ENCODE results near the gene RAB13. TPM values are rescaled to one million over a fixed set of nuclear protein-coding genes. Genes with fewer than 3 reads are reported as not detected.
"Not testable (repeated sequence)": the region's sequence is repeated elsewhere in the genome, so short reads cannot be mapped to it uniquely, and the experiment has no call there.

The RAB13 gene
- total RNA-seq, 1 experiment from 2014 or later: 50.7 TPM

GRCh38 chr1:153990468-153991150, 4.5 kb upstream of the RAB13 start, which contains the start of gene RPS27:
RPS27 (plus strand) TSS chr1:153990762; CDS start chr1:153990797, 35 bp downstream.
- no peaks in the 10 kb centered on the region for H3K27me3 ChIP-seq (ENCODE audit: control insufficient read depth, insufficient read depth, low read length)
- H3K36me3 ChIP-seq (replicated peaks; ENCODE audit: control insufficient read depth, insufficient read depth, low read length): peaks cover 17% of the 10 kb centered on the region
- peak within 1 kb of the TSS; percentile 83 for H3K4me3 ChIP-seq (ENCODE audit: insufficient read depth, low read depth, low read length)
- DNase-seq: peak; percentile 90

GRCh38 chr1:153987621-153988020, 1.5 kb upstream of the RAB13 start:
- no peak for DNase-seq
- Histone ChIP-seq H3K4me3 (ENCODE audit: insufficient read depth, low read depth, low read length) (no peak overlapping the region), H3K36me3 (replicated peaks; ENCODE audit: control insufficient read depth, insufficient read depth, low read length) (peaks cover 10% of the 10 kb centered on the region), H3K27me3 (ENCODE audit: control insufficient read depth, insufficient read depth, low read length) (no peaks in the 10 kb centered on the region)

- peak; percentile 57 for DNase-seq
- H3K27me3 ChIP-seq (ENCODE audit: control insufficient read depth, insufficient read depth, low read length): no peaks in the 10 kb centered on the region
- peaks cover 3% of the 10 kb centered on the region for H3K36me3 ChIP-seq (replicated peaks; ENCODE audit: control insufficient read depth, insufficient read depth, low read length)
- H3K4me3 ChIP-seq (ENCODE audit: insufficient read depth, low read depth, low read length): peak overlapping the region; percentile 87
Measured at GRCh38 chr1:153985341-153985912, 712 bp downstream of the RAB13 start.

- H3K36me3 ChIP-seq (replicated peaks; ENCODE audit: control insufficient read depth, insufficient read depth, low read length): peaks cover 3% of the 10 kb centered on the region
- H3K27me3 ChIP-seq (ENCODE audit: control insufficient read depth, insufficient read depth, low read length): no peaks in the 10 kb centered on the region
- no peak overlapping the region for H3K4me3 ChIP-seq (ENCODE audit: insufficient read depth, low read depth, low read length)
- no peak for DNase-seq
Measured at GRCh38 chr1:153984123-153984894, 1.8 kb downstream of the RAB13 start.

- not testable (repeated sequence) for H3K36me3 ChIP-seq (replicated peaks; ENCODE audit: control insufficient read depth, insufficient read depth, low read length); H3K27me3 ChIP-seq (ENCODE audit: control insufficient read depth, insufficient read depth, low read length); DNase-seq; H3K4me3 ChIP-seq (ENCODE audit: insufficient read depth, low read depth, low read length)
Measured at GRCh38 chr1:153981735-153982134, 4.4 kb downstream of the RAB13 start.

GRCh38 chr1:153979091-153979490, 7.0 kb downstream of the RAB13 start:
- H3K4me3 ChIP-seq (ENCODE audit: insufficient read depth, low read depth, low read length); DNase-seq; H3K27me3 ChIP-seq (ENCODE audit: control insufficient read depth, insufficient read depth, low read length): not testable (repeated sequence)
- H3K36me3 ChIP-seq (replicated peaks; ENCODE audit: control insufficient read depth, insufficient read depth, low read length): peaks cover 12% of the 10 kb centered on the region

- Histone ChIP-seq H3K27me3 (ENCODE audit: control insufficient read depth, insufficient read depth, low read length) (no peaks in the 10 kb centered on the region), H3K4me3 (ENCODE audit: insufficient read depth, low read depth, low read length) (peak overlapping the region; percentile 97), H3K36me3 (replicated peaks; ENCODE audit: control insufficient read depth, insufficient read depth, low read length) (peaks cover 15% of the 10 kb centered on the region)
- DNase-seq: no peak
Measured at GRCh38 chr1:153978274-153978909, 7.7 kb downstream of the RAB13 start.

- H3K4me3 ChIP-seq (ENCODE audit: insufficient read depth, low read depth, low read length): peak within 1 kb of the TSS; percentile 97
- no peaks in the 10 kb centered on the region for H3K27me3 ChIP-seq (ENCODE audit: control insufficient read depth, insufficient read depth, low read length)
- DNase-seq: peak; percentile 90
- peaks cover 15% of the 10 kb centered on the region for H3K36me3 ChIP-seq (replicated peaks; ENCODE audit: control insufficient read depth, insufficient read depth, low read length)
Measured at GRCh38 chr1:153977250-153978240, 8.6 kb downstream of the RAB13 start, which contains the start of gene JTB. JTB (minus strand) TSS chr1:153977674; CDS start chr1:153977252, 422 bp downstream.

GRCh38 chr1:153976819-153977249, 9.3 kb downstream of the RAB13 start:
- H3K4me3 ChIP-seq (ENCODE audit: insufficient read depth, low read depth, low read length): peak overlapping the region; percentile 97
- H3K36me3 ChIP-seq (replicated peaks; ENCODE audit: control insufficient read depth, insufficient read depth, low read length): peaks cover 15% of the 10 kb centered on the region
- no peak for DNase-seq
- H3K27me3 ChIP-seq (ENCODE audit: control insufficient read depth, insufficient read depth, low read length): no peaks in the 10 kb centered on the region

- peaks cover 13% of the 10 kb centered on the region for H3K36me3 ChIP-seq (replicated peaks; ENCODE audit: control insufficient read depth, insufficient read depth, low read length)
- no peak overlapping the region for H3K4me3 ChIP-seq (ENCODE audit: insufficient read depth, low read depth, low read length)
- H3K27me3 ChIP-seq (ENCODE audit: control insufficient read depth, insufficient read depth, low read length): no peaks in the 10 kb centered on the region
- DNase-seq: no peak
Measured at GRCh38 chr1:153973525-153973924, 12.6 kb downstream of the RAB13 start.

GRCh38 chr1:153973071-153973470, 13.1 kb downstream of the RAB13 start:
- H3K4me3 ChIP-seq (ENCODE audit: insufficient read depth, low read depth, low read length): no peak overlapping the region

GRCh38 chr1:153970346-153970745, 15.8 kb downstream of the RAB13 start:
- no peak for DNase-seq
- Histone ChIP-seq H3K36me3 (replicated peaks; ENCODE audit: control insufficient read depth, insufficient read depth, low read length) (peaks cover 9% of the 10 kb centered on the region), H3K27me3 (ENCODE audit: control insufficient read depth, insufficient read depth, low read length) (no peaks in the 10 kb centered on the region), H3K4me3 (ENCODE audit: insufficient read depth, low read depth, low read length) (no peak overlapping the region)

More at GRCh38 chr1:153973071-153973470, 13.1 kb downstream of the RAB13 start:
- no peak for DNase-seq
- Histone ChIP-seq H3K27me3 (ENCODE audit: control insufficient read depth, insufficient read depth, low read length) (no peaks in the 10 kb centered on the region), H3K36me3 (replicated peaks; ENCODE audit: control insufficient read depth, insufficient read depth, low read length) (peaks cover 13% of the 10 kb centered on the region)

GRCh38 chr1:153968972-153969371, 17.2 kb downstream of the RAB13 start:
- H3K4me3 ChIP-seq (ENCODE audit: insufficient read depth, low read depth, low read length): no peak overlapping the region
- peaks cover 4% of the 10 kb centered on the region for H3K36me3 ChIP-seq (replicated peaks; ENCODE audit: control insufficient read depth, insufficient read depth, low read length)
- DNase-seq: no peak
- no peaks in the 10 kb centered on the region for H3K27me3 ChIP-seq (ENCODE audit: control insufficient read depth, insufficient read depth, low read length)

All from H7 (cell line).